GM19328 (cell line): ENCODE results near the gene IFNK.
A peak's percentile ranks its signal among the peaks of the same experiment; 100 is the strongest.

Experiments used
- ATAC-seq: cut with Tn5 transposase; IDR thresholded peaks from one replicate; pipeline ENCODE4 v1.9.1; 2021; ENCODE audit warnings: mild to moderate bottlenecking, moderate library complexity; ENCODE audit not compliant: unreplicated experiment

Gene IFNK

GRCh38 chr9:27510780-27511179 is 13.3 kb upstream of the IFNK start:
- no peak for ATAC-seq

DNA sequence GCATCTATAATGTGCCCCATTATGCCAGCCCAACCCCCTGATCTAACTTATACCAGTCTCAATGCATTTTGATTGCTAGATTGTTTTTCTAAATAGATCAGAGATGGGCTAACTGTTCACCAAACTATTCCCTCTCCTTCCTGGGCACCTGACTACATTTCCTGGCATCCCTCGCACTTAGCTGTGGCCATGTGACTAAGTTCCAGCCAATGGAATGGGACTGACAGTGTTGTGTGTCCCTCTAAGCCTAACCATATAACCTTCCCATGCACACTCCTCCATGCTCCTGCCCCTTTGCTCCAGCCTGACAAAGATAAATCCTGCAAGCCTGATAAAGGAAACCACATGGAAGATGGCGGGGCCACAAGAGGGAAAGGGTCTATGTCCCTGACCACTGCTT is 12.3 kb upstream of the IFNK start:
- no peak for ATAC-seq

- ATAC-seq = no peak
Observed at GRCh38 chr9:27514551-27514950, 9.5 kb upstream of the IFNK start.

- no peak for ATAC-seq
Observed at GRCh38 chr9:27518006-27518405, 6.1 kb upstream of the IFNK start.

DNA sequence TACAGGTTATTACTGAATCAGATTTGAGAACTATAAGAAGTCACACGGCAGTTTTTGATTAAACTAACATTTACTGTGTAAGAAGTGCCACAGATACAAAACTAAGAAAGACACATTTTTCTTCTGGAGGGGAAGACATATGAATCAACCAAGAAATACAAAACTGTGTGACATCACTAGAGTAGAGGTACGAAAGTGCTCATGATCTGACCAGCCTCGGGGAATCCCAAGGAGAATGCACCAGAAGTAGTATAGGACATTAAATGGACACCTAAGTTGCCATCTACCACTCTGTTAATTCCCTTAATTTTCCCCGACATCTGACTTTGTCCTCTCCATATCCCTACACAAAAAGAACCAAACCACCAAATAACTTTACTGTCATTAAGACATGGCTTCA is 5.3 kb upstream of the IFNK start:
- ATAC-seq = no peak

DNA sequence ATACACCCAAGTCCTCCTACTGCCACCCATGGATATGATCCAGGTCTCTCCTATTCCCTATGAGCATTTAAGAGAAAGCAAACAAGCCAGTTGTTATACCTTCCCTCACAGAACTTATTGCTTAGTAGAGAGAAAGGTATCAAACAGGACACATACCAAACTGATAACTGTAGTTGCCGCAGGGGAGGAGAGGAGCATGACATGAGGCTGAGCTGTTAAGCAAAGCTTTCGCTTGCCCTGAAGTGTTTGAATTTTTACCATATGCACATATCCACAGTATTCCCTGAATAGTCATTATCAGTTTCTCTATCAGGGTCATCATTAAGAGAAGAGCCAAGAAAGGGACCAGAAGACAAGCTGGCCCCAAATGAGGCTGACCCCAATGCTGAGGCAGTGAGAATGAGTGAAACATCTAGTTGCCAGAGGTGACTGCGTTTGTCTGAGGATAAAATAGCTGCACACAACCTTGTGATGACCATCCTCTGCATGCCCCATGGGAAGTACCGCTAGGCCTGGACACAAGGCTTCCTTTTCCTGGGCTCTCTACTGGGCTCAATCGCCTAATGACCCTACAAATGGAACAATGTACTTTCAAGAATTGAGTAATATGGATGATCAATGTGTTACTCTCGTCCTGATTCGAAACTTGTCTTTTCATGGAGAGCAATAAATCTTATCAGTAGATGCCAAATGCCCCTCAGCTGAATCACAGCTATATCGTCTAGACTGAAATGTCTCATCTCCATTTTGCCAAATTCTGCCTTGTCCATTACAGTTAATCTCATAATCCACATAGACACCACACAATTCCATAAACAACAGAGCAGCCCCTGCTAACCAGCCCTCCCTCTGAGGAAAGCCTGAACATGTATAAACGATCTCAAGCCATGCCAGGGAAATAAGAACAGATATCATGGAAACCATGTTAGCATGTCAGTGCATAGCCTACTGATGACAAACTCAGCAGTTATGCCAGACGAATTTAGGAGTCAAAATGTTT is 4.3 kb upstream of the IFNK start:
- no peak for ATAC-seq

- no peak for ATAC-seq
Observed at GRCh38 chr9:27520986-27521385, 3.1 kb upstream of the IFNK start.

DNA sequence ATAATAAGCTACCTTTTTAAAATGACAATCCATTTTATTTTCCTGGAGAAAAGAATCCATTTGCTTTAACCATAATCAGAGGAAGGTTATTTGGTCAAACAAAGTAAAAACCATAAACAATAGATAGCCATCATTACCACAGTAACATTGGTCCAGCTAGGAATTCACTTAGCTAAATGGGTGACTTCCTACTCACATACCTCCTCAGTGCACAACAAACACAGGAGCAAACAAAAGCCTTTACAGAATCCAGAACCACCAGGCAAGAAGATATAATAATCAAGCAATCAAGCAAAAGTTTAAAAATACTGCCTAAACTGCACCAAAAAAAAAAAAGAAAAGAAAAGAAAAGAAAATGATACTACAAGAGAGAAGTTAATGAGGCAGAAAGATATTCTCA is 949 bp upstream of the IFNK start:
- no peak for ATAC-seq

DNA sequence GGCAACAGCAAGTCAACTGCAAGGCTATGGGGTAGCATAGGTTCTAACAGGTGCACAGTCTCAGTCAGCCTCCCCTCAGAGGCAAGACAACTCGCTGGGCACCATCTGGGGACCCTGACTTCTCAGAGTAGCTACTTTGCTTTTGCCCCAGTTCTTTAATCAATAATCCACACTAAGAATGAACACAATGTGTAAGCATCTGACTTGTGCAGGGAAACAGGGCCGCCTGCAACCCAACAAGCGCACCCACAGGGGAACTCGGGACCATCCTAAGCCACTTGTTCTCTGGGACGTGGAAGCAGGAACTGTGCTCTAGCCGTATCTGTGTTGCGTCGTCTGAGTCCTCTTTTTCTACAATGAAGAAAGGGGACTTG is 3.6 kb downstream of the IFNK start:
- no peak for ATAC-seq

- ATAC-seq = peak; percentile 53
Observed at GRCh38 chr9:27528076-27528885, 4.2 kb downstream of the IFNK start.

DNA sequence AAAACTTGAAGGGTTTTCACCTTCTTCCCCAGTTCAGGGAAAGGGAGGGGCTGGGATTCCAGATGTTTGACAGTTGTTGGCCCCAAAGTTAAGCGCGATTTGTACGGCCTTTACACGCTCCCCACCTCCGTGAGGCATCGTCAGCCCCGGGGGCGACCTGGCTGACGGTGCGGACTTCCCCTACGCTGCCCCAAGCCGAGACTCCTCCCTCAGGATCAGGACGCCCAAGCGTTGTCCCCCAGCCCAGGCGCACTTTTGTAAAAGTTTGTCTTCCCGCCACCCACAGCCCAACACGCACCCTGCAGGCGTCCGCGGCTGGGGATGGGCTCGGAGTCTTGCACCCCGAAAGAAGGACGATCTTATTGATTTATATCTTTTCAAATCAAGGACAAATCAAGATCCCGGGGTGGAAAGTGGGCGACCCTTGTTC is 4.8 kb downstream of the IFNK start:
- peak; percentile 36 for ATAC-seq

DNA sequence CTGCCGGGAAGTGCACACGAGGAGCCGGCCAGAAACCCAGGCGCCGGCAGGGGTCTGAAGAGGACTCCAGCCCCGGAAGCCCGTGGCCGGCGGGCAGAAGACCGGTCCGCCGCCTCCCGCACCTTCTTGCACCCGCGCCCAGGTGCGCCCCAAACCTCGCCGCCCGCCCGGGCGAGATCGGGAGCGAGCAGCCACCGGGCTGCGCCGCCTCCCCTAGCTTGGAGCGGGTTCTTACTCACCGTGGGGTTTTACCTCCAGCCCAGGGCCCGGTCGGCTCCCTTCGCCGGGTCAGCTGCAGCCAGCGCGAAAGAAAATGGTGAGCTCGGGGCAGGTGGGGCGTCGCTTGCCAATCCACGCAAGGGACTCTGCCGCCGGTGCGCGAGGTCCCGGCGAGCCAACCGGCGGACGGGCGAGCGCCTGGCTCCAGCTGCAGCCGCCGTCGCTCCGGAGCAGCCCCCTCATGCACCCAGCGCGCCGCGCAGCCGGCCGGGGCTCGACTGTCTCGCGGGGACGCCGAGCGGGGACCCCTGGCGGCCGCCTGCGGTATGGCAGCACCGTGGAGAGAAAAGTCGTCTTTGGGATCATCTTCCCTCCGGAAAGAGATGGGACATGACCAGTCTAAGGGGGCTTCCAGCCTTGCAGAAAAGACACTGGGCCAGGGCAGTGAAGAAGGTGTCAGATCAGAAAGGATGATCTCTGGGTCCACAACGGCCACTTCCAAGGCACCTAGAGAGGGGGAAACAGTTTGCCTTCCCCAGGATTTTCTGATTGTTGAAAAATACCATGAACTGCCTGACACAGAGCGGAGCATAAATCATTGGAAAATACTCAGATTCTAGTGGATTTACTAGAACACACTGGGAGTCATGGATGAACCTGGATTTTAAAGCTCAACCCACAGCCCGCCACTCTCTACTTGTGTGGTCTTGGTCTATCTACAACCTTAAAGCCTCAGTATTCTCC is 5.5 kb downstream of the IFNK start, which contains the start of gene MOB3B:
Gene MOB3B, minus strand, starts transcription at position 499 of the 963 bp plus-strand sequence. CDS start 74,264 bp downstream, outside the sequence.
- ATAC-seq = peak; percentile 65

GRCh38 chr9:27530915-27531755 is 7.0 kb downstream of the IFNK start:
- no peak for ATAC-seq

DNA sequence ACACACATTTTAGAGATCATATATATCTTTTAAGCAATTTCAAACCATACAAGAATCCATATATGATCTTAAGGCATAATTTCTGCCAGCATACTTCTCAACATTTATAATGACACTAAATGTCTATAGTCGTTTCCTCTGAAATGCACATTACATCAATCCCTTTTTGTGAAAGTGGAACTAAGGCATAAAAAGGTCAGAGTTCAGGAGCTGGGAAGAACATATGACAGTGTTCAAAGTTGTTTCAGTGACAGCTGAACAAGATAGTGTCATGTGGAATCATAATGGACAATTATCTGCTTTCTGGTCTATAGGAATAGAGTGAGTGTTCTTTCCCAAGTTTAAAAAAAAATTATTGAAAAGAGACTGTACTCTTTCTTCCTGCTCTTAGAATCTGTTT is 8.0 kb downstream of the IFNK start:
- ATAC-seq = no peak

GRCh38 chr9:27533311-27533710 is 9.2 kb downstream of the IFNK start:
- ATAC-seq = no peak

GRCh38 chr9:27534131-27534530 is 10.0 kb downstream of the IFNK start:
- ATAC-seq = no peak

- ATAC-seq = no peak
Observed at GRCh38 chr9:27534658-27535209, 10.6 kb downstream of the IFNK start.

DNA sequence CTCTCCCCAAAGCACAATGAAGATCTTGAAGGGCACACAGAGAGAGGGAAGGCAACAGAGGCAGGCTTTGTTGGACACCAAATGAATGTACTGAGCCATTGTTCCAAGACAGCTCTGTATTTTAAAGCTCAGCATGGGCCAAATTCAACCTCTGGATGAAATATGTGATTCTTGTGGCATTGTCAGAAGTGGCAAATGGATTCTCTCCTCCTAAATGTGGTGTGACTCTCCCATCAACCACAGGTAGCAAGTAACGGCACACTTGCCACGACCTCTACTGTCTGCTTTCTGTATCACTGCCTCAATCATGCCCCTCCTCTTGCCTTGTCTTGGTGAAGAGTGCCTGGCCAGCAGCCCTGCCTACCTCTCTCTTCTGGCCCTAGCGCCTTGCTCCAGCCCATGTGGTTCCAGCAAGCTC is 11.6 kb downstream of the IFNK start:
- ATAC-seq = no peak

- no peak for ATAC-seq
Observed at GRCh38 chr9:27536168-27536567, 12.1 kb downstream of the IFNK start.
